ENCODE measurements around the gene TMTC2.

TMTC2 gene

GRCh38 chr12:82686168-82687020 lies at the start of gene TMTC2:
TSS of gene TMTC2 (plus strand) at chr12:82686906.
- peak; percentile 83 for DNase-seq (ENCODE audit: low read depth)

GRCh38 chr12:82638324-82638723 lies 48.4 kb upstream of the TMTC2 start:
- DNase-seq (ENCODE audit: low read depth): no peak

GRCh38 chr12:82644896-82645295 lies 41.8 kb upstream of the TMTC2 start:
- DNase-seq (ENCODE audit: low read depth): no peak

GRCh38 chr12:82645414-82645813 lies 41.3 kb upstream of the TMTC2 start:
- no peak for DNase-seq (ENCODE audit: low read depth)

DNA sequence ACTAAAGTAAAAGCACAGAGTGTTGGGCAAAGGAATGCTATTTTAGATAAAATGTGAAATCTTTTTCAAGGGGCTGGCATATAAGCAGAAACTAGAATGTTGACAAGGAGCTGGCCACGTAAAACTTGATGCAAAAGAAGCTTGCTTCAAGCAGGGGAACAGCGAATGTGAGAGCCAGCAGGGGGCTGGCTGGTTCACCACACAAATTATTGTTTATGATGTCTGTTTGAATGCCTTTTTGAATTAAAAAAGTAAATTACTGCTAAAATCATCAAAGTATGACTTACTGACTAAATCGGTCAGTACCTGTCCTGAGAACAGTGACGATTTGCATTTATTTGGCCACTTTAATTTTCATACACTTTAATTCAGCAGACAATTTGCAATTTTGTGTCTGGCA lies 38.9 kb upstream of the TMTC2 start:
- DNase-seq (ENCODE audit: low read depth): no peak

DNA sequence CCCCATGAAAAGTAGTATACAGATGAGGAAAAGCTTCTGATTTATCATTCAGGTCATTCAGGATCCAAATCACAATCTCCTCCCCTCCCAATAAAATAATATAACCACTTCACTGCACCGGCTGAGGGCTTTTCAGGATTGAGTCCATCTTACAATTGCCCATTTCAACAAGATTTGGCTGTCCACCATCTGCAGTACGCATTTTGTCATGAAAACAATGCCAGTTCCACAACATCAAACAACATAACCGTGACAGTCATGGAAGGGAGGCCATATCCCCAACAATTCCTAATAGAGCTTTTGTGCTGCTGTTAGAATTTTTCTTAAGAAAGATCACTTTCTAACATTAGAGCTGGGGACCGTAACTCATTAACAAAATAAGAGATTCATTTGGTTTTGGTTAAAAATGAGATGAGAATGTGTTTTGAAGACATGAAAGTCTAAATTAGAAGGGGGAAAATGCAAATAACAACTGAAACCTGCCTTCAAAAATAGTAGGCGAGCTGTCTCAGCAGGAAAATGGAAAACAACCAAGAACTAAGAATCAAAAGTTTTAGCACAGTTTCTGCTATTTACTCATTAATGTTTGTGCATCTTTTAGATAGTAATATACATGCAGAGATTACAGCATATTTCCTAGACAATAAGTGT lies 38.3 kb upstream of the TMTC2 start:
- no peak for DNase-seq (ENCODE audit: low read depth)

GRCh38 chr12:82650627-82651337 lies 35.9 kb upstream of the TMTC2 start:
- no peak for DNase-seq (ENCODE audit: low read depth)

GRCh38 chr12:82651489-82651888 lies 35.2 kb upstream of the TMTC2 start:
- DNase-seq (ENCODE audit: low read depth): no peak

- no peak for DNase-seq (ENCODE audit: low read depth)
Measured at GRCh38 chr12:82652071-82652470, 34.6 kb upstream of the TMTC2 start.

DNA sequence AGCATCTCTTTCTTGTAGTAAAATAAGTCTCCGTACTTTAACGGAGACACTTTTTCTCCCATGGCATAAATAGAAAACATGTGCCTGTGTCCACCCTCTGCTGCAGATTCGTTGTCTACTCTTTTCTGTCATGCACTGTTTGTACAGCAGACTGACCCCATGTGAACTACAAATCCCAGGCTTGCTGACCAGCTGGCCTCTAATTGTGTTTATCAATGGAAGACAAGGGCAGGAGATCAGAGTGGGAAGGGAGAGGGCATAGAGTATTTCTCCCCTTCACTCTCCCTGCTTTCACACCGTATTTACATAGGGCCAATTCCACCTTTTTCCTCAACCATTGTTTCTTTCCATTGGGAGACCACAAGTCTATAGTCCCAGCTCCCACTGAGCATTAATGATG lies 31.0 kb upstream of the TMTC2 start:
- DNase-seq (ENCODE audit: low read depth): no peak

DNA sequence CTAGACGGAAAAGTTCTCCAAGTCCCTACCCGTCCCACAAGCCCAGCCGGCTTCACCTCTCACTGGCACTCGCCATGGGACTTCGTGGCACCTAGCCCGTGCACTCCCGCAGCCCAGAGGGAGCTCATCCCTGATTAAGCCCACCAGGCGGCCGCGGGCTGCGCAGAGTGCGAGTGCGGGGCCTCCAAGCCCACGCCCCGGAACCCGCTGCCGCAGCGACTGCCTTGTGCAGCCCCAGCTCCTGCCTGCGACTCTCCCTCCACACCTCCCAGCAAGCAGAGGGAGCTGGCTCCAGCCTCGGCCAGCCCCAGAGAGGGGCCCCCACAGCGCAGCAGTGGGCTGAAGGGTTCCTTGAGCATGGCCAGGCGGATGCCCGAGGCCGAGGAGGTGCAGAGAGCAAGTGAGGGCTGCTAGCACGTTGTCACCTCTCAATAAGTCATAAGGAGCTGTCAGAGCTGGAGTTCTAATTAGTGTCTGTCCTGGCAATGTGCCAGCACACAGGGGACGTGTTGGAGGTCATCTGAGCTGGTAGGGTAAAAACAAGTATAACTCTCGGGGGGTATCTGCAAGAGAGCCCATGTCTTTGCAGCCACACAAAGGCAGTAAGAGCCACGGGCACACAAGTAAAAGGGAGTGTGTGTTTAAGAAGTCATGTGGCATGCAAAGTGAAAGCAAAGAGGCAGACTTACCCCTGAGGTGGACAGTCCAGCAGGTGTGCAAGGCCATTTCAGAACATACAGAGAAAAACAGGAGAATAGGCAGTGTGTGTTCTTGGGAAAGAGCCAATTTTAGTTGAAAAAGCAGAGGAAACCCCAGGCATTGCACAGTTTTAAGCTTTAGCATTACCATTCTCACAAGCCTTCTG lies 27.1 kb upstream of the TMTC2 start:
- DNase-seq (ENCODE audit: low read depth): no peak

- no peak for DNase-seq (ENCODE audit: low read depth)
Measured at GRCh38 chr12:82660541-82661325, 26.0 kb upstream of the TMTC2 start.

DNA sequence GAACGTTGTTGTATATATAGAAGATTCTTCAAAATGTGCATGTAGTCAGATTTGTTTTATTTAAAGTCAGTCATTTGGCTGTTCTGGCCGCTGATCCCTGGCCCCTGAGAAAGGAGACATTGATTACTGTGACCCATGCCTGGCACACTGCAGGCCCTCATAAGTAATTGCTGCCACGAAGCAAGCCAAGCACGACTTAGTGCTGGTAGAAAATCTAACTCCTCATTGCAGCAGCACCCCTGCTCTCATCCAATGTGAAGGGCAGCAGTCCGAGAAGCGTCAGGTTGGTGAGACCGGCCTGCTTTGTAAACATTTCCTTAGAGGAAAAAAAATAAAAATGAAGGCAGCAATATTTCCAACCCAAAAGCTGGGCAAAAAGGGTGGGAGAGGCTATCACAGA lies 22.8 kb upstream of the TMTC2 start:
- DNase-seq (ENCODE audit: low read depth): no peak

DNA sequence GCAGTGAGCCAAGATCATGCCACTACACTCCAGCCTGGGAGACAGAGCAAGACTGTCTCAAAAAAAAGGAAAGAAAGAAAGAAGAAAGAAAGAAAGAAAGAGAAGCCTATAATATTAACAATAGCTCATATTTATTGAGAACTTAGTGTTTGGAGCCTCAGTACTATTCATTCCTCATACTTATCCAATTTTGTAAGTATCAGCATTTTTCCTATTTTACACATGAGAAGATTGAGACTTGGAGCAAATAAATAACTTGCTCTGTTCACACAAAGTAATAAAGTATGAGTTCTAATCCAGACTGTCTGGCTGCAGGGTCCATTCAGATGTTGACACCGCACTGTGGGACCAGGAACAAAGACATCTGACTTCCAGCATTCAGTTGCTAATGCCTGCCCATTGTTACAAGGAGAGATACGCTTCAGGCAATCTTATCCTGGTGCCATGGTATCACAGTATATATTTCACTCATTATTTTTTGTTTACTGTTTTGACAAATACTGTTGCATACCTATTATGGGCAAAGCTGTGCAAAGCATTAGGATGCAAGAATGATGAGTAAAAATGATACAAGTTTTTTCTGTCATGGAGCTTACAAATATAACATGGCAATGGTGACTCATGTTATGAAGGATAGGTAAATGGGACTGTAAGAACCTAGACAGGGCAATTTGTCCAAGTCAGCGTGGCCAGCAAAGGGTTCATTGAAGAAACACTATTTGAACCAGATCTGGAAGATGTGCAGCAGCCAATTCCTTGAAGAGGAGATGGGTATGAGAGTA lies 21.4 kb upstream of the TMTC2 start:
- DNase-seq (ENCODE audit: low read depth): no peak

GRCh38 chr12:82666830-82667229 lies 19.9 kb upstream of the TMTC2 start:
- no peak for DNase-seq (ENCODE audit: low read depth)

DNA sequence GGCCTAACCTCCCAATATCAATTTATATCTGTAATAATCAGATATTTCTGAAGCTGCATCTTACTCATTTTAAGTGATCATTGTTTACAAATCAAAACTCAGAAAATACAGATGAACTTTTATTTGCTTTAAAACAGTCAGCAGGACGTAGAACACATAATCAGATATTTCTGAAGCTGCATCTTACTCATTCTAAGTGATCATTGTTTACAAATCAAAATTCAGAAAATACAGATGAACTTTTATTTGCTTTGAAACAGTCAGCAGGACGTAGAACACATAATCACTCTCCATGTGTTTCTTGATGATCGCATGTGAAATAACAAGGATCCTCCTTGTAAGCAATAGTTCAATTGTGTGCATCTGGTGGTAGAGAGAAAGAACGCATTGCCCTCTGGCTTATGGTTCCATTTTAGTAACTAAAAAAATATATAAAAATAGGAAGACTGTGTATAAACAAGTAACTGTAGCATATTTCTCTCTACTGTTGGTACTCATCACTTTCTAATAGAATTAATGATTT lies 15.0 kb upstream of the TMTC2 start:
- no peak for DNase-seq (ENCODE audit: low read depth)

- no peak for DNase-seq (ENCODE audit: low read depth)
Measured at GRCh38 chr12:82672811-82673495, 13.8 kb upstream of the TMTC2 start.

DNA sequence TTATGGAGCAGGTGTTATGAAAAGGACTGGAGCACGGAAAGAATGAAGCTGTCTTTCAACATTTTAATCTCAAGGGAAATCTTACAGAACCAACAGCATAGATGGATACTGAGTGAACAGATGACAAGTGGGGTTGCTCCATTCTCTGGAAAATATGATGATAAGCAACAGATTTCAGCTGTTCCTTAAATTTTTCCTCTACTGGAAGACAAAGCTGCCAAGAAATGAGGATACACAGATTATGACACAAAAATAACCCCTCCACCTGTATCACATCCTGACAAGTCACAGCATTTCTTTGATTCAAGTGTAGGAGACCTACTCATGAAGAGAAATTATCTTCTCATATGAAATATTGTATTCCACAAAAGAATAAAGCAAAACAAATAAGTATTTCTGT lies 13.0 kb upstream of the TMTC2 start:
- DNase-seq (ENCODE audit: low read depth): no peak

GRCh38 chr12:82675246-82675645 lies 11.5 kb upstream of the TMTC2 start:
- no peak for DNase-seq (ENCODE audit: low read depth)

DNA sequence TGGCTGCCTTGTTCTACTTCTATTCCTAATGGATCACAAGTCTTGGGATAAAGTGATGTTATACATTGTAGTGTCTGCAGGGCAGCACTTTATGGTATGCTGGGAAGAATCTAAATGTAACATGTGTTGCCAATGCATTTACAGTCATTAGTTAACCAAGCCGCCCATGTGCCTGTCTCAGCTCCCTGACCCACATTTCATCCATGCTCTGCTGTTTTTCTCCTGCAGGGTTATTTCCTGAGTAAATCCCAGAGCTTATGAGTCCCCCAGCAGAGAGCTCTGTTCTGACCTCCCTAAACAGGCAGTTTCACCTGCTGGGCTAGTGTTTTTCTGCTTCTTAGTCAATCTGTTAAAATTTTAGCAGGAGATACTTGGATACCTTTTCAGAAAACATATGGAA lies 4.4 kb upstream of the TMTC2 start:
- no peak for DNase-seq (ENCODE audit: low read depth)
